ENCODE data around the gene PIGV.

Gene PIGV

DNA sequence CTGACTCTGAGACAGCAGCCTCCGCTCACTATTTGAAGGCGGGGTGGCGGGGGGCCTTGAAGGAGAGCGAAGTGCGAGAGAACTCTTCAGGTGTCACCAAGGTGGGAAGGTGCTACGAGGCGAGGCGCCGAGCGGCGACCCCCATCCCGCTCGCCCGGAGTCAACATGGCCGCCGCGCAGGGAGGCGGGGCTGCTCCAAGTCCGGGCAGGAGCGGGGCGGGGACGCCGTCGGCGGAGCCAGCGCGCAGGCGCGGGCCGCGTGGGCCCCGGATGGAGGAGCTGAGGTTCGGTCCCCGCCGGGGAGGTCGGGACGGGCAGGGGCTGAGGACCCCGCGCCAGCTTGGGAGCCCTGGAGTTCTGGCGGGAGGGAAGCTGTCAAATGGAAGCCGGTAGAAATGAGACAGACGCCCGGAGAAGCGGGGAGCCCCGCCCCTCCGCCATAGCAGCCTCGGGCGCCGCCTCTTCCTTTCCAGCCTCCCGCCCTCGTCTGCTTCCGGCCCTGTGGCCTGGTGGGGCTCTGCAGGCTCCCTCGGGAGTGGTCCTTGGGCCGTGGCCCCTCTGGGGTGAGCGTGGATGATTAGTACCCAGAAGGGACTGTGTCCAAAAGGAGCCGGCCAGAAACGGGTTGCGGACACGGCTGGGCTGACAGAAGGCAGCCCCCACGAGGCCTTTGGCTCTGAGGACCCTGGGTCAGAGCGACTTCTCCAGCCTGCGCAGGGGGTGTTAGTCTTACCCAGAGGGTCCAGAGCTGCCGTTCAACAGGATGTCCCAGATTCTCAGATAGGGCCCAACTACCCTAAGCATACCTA lies at the start of gene PIGV:
Gene PIGV (plus strand): TSS at position 245 of the 809 bp plus-strand sequence. CDS start 2,866 bp downstream, outside the sequence.
- DNase-seq = peak; percentile 80

GRCh38 chr1:26739329-26739914 lies 48.3 kb upstream of the PIGV start:
- no peak for DNase-seq

DNA sequence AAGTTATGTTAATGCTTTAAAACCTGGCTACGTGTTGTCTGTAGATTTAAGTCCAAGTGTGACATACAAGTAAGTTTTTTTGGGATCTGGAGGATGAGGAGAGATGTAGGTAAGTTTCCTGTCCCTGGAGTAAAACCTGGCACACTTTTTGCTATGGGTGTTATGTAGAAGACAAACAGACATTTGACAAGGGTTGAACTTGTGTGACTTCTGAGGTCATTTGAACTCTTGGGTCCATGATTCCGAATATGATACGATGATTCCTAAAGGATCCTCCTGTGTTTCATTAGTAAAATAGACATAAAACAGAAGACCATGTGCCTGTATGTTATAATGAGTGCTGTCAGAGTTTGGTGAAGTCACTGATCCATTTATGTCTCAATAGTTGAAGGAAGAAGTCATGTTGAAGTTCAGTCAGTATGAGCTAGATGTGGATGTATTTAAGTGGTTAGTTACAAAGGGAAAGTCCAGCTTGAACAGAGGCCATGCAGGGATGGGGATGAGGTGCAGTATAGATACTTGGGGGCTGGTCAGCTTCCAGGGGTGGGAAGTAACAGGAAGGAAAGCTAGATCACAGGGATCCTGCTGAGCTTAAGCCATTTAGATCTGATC lies 47.6 kb upstream of the PIGV start:
- no peak for DNase-seq

- no peak for DNase-seq
Observed at GRCh38 chr1:26740952-26741351, 46.8 kb upstream of the PIGV start.

DNA sequence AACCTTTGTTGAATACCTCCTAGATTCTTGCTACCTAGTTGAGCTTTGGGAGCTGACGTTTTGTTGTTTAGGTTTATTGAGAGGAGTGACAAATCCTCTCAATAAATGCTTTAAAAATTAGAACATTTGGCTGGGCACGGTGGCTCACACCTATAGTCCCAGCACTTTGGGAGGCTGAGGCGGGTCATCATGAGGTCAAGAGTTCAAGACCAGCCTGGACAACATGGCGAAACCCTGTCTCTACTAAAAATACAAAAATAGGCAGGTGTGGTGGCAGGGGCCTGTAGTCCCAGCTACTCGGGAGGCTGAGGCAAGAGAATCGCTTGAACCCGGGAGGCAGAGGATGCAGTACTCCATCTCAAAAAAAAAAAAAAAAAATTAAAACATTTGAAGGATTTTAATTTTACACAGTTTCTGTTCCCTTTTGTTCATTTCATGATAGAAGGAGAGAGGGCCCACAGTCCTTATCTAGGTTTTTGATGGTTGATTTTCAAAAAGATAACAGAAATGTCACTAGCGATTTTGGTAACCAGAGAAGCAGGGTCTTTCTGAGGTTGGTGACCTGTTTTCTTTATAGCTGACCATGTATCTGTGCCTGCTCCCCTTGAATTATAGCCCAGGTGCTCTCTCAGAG lies 44.2 kb upstream of the PIGV start:
- no peak for DNase-seq

- DNase-seq = peak; percentile 95
Observed at GRCh38 chr1:26744075-26744959, 43.4 kb upstream of the PIGV start.

DNA sequence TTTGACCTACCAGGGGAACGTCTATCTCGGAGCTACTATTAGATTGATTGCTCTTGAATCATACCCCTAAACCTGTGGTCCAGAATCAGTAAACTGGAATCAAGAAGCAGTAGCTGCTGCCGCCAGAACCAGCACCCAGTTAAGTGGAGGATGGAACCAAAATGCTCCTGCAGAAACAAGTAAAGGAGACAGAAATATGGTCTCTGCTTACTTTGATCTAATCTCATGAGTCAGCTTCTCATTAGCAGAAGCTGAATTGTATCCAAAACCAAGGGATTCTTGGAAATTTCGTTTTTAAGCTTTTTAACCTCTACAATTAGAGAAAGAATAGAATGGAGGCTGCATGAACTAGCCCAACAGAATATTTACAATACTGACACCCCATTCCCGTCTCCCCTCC lies 42.6 kb upstream of the PIGV start:
- no peak for DNase-seq

DNA sequence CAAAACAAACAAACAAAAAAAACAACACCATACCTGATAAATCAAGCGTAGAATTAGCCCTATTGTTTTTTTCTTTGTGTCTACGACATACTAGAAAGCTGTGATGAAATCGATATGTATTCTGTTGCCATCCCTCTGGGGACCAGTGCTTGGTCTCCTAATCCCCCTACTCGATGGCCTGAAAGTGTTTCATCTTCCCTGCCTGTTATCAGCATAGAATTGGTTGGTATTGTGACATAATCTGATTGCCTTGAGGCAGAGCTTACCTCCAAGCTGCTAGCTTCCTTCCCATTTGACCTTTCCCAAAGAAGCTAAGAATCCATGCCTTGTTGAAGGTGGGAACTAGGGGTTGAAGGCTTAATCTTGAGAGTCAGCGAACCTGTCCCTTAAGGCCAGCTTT lies 40.7 kb upstream of the PIGV start:
- DNase-seq = no peak

- DNase-seq = no peak
Observed at GRCh38 chr1:26748351-26748750, 39.4 kb upstream of the PIGV start.

GRCh38 chr1:26749458-26749857 lies 38.3 kb upstream of the PIGV start:
- no peak for DNase-seq

- no peak for DNase-seq
Observed at GRCh38 chr1:26750428-26750827, 37.3 kb upstream of the PIGV start.

- no peak for DNase-seq
Observed at GRCh38 chr1:26752519-26752918, 35.2 kb upstream of the PIGV start.

DNA sequence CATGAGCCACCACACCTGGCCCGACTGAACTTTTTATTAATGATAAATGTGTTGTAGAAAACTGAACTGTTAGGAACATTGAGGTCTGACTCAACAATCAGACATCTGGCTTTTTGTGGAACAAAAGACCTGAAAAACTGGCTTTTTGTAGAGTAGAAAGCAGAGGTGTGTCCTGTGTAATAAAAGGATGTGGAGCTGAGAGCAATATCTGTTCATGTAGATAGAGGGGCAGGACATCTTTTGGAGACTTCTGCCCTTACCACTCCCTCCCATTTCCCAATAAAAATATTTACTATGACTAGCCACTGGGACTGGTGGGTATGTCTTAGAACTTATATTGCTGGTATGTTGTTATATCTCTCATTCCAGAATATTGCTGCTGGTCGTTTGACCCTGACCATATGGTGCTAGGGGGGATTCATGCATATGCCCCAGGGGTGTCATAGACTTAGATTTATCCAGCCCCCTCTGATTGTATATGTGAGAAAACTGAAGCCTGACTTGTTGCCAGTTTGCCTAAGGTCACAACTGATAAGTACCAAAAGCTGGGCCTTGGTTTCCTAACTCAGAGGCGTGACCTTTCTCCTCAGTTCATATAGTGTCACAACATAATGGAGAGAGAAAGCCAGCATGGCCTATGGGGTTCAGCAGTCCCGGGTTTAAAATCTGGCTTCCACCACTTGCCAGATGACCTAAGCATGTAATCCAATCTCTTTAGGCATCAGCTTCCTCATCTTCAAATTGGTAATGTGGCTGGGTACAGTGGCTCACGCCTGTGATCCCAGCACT lies 33.5 kb upstream of the PIGV start:
- DNase-seq = no peak

- no peak for DNase-seq
Observed at GRCh38 chr1:26758358-26758757, 29.4 kb upstream of the PIGV start.

- no peak for DNase-seq
Observed at GRCh38 chr1:26759531-26759930, 28.2 kb upstream of the PIGV start.

DNA sequence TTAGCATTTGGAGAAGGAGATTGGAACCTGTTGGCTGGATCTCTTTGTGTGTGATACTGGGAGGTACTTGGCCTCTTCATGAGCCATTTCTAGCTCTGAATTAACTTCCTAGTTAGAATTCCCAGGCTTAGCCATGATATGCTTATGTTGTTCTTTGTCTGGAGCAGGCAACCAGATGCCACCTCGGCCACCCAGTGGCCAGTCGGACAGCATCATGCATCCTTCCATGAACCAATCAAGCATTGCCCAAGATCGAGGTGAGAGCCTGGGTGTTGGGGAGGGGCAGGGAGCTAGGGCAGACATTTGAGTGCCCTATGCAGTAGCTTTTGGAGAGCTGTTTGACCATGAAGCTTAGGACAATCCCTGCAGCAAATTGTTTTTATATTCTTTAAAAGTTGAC lies 26.5 kb upstream of the PIGV start:
- DNase-seq = no peak

GRCh38 chr1:26767714-26768113 lies 20.0 kb upstream of the PIGV start:
- no peak for DNase-seq

GRCh38 chr1:26768755-26769154 lies 19.0 kb upstream of the PIGV start:
- no peak for DNase-seq

DNA sequence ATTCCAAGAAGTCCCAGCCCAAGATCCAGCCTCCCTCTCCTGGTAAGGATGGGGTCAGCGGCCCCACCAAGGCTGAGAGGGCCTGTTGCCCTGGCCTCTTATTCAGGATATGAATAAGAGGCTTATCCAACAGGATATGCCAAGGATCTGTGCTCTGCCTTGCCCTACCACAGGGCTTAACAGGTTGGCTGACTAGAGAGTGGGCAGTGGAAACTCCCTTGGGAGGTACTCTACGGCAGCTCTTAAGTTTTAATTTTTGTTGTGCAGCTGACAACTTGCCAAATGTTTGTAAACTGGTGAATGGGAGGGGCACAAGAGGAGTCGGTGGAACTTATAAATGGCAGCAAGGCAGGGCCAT lies 16.5 kb upstream of the PIGV start:
- DNase-seq = no peak

DNA sequence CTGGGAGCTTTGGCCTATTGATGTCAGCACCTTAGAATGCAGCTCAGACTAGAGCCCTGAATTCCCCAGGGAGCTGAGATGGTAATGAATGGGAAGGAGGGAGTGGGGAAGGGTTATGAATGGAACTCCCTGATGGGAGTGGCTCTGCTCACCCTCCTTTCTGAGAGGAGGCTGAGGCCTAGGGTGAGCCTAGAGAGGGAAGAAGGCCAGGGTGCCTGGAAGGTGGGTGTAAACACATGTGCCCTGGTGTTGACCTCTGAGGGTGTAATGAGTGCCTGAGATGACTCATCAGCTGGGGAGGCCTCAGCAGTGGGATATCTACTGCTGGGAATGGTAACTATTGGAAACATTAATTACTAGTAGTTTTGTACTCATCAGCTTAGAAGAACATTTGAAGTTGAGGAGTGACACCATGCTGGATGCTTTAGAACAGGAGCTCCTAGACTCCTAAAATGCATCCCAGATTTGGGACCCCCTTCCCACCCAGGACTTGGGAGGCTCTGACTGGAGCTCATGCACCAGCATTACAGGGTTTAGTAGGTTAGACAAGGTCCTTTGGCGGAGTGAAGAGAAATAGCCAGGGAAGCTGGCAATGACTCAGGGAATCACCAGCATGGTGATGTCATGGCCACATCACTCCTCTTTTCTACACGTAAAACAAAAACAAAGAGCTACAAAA lies 16.0 kb upstream of the PIGV start:
- DNase-seq = peak; percentile 5

DNA sequence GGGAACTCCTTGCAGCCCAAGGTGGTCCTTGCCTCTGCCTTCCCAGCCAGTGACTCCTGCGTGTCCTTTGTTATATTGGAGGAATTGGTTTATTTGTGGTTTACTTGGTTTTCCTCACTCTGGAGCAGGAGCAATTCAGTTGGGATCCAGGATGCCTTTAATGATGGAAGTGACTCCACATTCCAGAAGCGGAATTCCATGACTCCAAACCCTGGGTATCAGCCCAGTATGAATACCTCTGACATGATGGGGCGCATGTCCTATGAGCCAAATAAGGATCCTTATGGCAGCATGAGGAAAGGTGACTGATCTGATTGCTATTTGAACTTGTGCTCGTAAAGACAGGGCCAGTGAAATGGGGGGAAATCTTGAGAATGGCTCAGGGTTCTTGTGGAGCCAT lies 15.1 kb upstream of the PIGV start:
- DNase-seq = no peak

Measured in DMS153 (cell line).